HG03521 (cell line): ENCODE results near the gene LMF1.

Source experiments
- ATAC-seq: cut with Tn5 transposase; IDR thresholded peaks from one replicate; pipeline ENCODE4 v1.9.1; 2021; ENCODE audit warnings: mild to moderate bottlenecking, moderate library complexity; ENCODE audit not compliant: unreplicated experiment

The LMF1 gene

DNA sequence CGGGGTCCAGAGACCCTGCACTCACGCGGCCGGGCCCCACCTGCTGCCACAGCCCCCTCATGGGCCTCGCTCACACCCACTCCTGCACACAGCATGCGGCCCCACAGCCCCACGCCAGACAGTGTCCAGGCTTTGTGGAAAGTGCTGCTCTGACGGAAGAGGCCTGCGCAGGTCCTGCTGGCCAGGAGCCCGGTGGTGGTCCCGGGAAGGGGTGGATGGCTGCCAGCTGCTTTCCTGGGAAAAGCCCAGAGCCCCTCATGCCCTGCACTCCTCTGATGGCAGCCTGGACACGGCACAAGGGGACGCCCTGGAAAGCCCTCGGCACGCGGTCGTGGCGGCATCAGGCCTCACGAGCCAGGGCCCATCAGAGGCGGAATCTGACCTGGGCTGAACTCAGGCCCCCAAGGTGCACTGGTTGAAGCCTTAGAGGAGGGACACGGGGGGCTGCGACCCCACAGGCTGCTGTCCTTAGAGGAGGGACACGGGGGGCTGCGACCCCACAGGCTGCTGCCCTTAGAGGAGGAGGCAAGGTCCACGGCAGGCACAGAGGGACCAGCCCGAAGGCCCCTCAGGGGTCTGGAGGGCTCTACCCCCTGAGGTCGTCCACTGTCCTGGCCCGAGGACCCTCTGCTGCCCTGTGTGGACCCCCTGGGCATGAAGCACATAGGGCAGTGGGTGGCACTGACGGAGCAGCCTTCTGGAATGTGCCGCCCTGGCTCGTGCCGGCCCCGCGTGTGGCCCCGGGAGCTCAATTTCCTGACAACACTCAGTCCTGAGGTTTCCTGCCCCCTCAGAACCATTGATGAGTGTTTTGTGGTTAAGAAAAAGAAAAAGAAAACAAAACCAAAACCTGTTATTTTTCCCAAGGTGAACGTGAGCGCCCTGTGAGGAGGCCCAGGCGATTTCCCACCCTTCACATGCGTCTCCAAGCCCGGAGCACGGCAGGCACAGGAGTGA is 32.9 kb upstream of the LMF1 start:
- no peak for ATAC-seq

GRCh38 chr16:1002399-1003166 is 31.8 kb upstream of the LMF1 start:
- ATAC-seq, result no peak

- ATAC-seq, result no peak
These were observed 30.3 kb upstream of the LMF1 start for GRCh38 chr16:1001096-1001495.

GRCh38 chr16:1000608-1001007 is 29.8 kb upstream of the LMF1 start:
- ATAC-seq, result no peak

DNA sequence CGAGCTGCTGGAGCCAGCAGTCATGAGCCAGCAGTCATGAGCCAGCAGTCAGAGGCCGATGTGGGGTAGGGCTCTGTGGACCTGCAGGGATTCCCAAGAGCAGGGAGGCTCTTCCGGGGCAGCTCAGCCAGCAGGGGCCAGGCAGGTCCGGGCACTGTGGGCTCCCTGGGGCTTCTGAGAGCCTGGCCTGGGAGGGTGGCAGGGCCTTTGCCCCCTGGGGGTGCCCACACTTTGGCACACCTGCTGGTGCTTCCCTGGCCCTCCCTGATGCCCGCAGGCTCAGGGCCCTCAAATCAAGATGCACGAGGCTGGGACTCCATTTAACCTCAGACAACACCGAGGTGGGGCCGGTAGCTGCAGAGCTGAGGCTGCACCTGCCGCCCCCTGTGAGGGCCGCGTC is 28.9 kb upstream of the LMF1 start:
- no peak for ATAC-seq

- no peak for ATAC-seq
These were observed 27.8 kb upstream of the LMF1 start for GRCh38 chr16:998615-999014.

- no peak for ATAC-seq
These were observed 27.4 kb upstream of the LMF1 start for GRCh38 chr16:998211-998610.

DNA sequence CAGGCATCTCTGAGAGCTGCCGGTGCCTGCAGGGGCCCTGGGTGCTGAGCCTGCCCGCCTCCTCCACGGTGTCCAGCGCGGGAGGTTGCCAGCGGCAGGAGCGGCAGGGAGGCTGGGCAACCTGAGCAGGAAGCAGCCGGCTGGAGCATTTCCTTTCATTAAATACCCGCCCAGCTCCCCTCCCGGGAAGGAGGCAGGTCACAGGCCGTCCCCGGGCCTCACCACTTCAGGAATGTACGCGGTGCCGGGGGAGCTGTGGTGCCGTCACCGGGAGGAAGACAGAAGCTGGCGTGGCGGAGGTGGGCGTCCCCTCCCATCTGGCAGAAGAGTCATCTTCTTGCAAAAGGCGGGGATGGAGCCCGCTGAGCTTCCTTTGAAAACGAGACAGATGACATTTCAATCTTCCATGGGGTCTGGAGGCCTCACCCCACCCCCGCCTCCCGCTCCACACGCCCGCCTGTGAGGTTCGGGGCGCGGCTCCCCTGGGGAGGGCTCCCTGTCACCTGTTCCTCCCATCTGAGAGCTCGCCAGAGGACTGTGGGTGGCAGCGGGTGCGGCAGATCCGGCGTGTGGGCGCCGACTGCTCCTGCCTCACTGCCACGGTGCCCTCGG is 26.8 kb upstream of the LMF1 start:
- no peak for ATAC-seq

DNA sequence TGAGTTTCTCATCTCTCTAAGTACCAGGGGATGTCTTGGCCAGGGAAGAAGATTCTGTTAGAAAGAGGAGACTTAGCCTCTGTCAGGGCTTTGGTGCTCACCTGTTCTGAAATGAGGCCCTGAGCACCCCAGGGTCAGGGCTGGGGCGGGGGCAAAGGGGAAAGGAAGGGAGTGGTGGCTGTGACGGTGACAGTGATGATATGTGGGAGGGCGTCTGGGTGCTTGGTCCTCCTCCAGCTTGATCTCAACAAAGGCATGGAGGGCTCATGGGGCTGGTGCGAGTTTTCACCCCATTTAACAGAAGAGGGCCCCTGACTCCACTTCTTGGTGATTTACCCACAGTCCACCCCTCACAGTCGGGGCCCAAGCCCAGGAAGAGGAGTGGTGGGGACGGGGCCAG is 25.9 kb upstream of the LMF1 start:
- ATAC-seq, result no peak

- ATAC-seq, result no peak
These were observed 25.0 kb upstream of the LMF1 start for GRCh38 chr16:995783-996182.

DNA sequence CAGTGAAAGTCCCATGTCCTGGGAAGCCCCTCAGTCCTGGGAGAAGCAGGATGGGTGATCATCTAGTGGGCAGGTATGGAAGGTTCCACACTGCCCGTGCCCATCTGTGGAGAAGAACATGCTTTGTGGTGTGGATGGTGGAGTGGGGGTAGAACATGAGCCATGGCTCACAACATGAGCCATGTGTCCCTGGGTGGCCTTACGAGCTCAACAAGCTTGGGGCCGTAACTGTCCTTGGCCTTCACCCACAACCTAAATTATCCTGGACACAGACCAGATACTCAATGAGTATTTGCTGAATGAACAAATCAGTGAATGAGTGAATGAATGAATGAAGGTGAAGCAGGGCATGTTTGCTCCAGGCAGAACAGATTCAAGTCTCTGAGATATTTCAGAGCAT is 24.3 kb upstream of the LMF1 start:
- no peak for ATAC-seq

GRCh38 chr16:993731-994130 is 22.9 kb upstream of the LMF1 start:
- ATAC-seq, result no peak

- ATAC-seq, result no peak
These were observed 21.0 kb upstream of the LMF1 start for GRCh38 chr16:991773-992172.

GRCh38 chr16:991345-991744 is 20.6 kb upstream of the LMF1 start:
- ATAC-seq, result no peak

DNA sequence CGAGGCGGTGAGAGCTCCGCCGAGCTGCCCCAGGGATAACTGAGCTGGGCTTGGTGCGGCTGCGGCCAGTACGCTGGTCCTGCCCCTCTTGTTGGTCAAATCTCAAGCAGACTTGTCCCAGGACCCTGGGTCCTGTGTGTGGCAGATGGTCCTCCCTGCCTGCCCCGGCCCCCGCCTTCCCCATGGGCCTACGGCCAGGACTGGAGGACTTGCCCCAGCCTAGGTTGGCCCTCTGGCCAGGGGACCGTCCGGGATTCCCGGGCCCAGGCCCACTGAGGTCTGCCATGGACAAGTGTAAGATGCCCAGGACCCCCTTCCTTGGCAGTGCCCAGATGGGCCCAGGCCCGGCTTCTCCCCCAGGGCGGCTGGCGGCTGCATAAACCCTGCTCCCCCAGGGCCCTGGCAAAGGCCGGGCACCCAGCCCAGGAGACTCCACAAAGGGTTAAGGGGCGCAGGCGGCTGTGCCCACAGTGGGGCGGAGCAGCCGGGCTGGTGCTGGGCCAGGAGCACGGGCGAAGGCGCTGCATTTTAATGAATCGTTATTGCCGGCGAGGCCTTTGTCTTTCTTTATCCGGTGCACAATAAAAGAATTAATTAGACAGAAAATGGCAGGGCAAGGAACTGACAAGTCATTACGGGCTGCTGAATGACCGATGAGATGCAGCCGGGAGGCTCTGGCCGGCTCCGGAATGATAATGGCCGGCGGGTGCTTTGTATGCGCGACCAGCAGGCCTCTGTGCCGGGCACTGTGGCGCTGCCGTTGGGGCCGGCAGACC is 19.9 kb upstream of the LMF1 start:
- ATAC-seq, result no peak

DNA sequence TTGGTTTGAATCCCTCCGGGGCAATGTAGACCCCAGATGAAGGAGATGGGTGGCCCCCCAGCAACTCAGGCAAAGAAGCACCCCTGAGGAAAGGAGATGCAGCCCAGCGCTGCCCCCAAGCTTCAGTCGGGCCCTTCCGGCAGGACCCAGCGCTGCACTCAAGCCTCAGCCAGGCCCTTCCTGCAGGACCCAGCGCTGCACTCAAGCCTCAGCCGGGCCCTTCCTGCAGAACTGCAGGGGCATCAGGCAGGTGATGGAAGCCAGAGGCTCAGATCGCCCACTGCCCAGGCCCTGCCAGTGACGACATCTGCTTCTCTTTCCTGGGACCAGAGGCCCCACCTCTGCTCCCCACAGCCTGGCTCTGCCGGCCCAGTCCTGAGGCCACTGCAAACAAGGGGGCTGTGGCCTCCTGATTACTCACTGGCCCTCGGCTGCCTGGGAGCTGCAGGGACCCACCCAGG is 18.6 kb upstream of the LMF1 start:
- no peak for ATAC-seq

DNA sequence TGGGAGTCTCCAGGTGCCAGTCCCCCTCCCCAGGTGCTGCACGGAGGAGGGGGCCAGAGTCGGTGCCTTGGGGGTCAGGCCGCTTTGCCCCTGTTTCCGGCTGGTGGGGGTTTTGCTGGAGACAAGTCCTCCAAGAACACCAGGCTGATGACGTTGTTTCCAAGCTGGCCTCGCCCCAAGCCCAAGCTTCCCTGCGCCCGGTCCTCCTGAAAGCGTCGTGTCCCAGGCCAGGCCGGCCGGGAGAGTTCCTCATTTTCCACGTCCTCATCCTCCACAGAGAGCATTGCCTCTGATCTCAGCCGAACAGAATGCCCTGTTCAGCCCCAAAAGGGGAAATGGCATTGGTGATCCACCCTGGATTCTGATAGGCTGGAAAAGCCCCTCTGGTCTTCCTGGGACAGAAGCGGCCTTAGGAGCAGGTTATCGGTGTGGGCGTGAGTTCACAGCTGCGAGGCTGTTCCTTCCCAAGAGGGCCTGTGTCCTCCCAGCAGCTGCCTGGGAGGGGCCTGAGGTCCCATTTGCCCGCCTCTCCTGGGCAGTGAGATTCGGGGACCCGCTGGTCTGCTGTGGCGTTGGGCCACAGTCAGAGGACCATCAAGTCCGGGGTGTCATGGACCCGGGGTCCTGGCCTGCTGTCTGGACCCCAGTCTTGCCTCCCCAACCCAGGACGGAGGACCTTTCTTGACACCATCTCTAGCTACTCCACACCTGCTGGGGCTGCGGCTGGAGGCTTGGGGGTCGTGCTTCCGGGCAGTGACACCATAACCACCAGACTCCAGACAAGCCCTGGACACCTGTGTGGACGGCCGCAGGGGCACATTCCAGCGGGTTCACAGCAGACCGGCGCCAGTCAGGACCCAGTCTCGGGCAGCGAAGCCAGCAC is 17.9 kb upstream of the LMF1 start:
- ATAC-seq, result no peak

DNA sequence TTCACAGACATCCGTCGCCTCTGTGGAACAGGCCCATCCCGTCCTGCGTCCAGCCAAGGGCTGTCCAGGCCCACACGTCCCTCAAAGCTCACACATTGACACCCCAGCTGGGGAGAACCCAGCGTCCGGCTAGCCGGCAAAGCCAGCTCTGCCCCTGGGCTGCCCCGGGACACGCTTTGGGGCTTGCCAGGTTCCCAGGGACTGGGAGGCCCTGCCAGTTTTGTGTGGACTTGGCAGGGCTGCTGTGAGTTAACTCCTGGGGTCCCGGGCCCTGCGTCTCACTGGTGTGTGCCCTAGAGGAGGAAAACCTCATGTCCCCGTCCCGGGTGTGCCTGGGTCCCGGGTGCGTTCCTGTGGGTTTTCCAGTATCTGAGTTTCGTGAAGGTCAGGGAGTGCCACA is 17.1 kb upstream of the LMF1 start:
- ATAC-seq, result no peak

DNA sequence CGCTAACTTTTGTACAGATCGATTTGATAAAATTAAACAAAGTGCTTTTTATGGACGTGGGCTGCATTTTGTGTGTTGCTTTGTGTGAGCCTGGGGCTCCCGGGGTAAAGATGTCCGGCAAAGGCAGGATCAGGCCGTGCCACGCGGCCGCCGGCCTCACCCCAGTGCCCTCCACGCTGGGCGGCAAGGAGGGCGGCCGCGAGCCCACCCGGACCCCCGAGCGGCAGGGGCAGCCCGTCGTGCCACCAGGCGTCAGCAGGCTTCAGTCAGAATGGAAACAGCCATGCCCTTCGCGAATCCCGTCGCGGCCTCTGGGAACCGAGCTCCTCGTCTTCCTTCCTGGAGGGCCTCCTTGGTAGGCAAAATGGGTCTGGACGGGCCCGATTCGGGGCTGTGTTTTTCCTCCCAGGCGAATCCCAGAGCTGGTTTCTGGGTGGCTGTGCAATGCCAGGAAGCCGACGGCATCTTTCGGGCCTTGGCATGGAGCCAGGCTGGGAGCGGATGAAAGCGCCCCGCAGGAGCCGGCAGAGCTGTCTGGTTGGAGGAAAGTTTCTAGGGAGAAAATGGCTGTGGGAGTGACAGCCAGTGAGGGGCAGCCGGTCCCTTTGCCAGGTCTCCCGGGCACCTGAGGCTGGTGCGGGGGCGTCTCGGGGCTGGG is 16.3 kb upstream of the LMF1 start:
- ATAC-seq, result no peak
